Nucleus accumbens (tissue), 56 donors: ENCODE measurements around the gene MAP3K14.
"Not testable (repeated sequence)": the region's sequence is repeated elsewhere in the genome, so short reads cannot be mapped to it uniquely, and the experiment has no call there.

ENCODE experiments used
- DNase-seq, 56 donors: peaks; one replicate each; lab custom pipeline; 2025; lab: John Stamatoyannopoulos, UW

Gene MAP3K14

DNA sequence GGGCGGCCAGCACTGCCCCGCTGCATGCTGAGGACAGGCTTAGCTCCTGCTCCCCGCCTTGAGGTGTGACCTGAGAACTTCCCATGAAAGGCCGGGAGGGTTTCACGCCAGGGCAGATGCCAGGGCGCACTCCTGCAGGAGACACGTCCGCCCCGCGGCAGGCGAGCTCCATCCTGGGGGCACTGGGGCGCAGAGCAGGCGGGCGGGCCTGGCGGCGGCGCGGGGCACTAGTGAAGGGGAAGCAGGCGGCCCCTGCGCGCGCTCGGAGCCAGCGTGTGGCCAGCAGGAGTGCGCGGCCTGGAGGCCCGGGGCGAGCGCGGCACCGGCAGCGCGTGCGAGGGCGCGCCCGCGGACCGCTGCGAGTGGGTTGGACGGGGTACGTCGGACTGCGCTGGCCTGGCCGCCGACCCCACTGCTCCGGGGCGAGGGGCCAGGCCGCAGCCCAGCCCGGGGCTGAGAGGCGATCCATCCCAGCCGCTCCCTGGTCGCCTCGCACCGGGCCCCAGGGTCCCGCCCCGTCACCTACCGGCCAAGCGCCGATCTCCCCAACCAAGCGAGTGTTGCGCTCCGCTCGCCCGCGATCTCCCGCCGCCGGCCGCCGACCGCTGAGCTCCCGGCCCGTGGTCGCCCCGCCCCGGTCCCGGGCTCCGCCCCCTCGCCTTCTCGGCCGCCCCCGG is at the start of gene MAP3K14:
Gene MAP3K14 (minus strand): TSS at position 587 of the 677 bp plus-strand sequence. CDS start 26,275 bp downstream, outside the sequence.
- DNase-seq = peak in 31 of 56 donors; percentile 24 to 77 (median 62)

DNA sequence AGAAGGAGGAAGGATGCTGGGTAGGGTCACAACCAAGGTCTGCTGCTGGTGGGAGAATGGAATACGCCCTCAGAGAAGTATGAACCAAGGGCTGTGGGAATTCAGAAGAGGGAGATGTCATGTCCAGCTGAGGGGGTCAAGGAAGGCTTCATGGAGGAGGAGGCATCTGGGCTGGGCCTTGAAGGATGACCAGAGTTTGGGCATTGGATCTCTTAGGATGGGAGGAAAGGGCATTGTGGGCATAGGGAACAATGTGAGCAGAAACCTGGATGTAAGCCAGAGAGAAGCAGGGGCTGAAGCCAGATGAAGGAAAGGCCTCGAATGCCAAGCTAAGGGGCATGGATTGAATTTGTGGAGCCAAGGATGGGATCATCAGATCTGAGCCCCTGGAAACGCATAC is 49.2 kb upstream of the MAP3K14 start:
- DNase-seq = no peak

DNA sequence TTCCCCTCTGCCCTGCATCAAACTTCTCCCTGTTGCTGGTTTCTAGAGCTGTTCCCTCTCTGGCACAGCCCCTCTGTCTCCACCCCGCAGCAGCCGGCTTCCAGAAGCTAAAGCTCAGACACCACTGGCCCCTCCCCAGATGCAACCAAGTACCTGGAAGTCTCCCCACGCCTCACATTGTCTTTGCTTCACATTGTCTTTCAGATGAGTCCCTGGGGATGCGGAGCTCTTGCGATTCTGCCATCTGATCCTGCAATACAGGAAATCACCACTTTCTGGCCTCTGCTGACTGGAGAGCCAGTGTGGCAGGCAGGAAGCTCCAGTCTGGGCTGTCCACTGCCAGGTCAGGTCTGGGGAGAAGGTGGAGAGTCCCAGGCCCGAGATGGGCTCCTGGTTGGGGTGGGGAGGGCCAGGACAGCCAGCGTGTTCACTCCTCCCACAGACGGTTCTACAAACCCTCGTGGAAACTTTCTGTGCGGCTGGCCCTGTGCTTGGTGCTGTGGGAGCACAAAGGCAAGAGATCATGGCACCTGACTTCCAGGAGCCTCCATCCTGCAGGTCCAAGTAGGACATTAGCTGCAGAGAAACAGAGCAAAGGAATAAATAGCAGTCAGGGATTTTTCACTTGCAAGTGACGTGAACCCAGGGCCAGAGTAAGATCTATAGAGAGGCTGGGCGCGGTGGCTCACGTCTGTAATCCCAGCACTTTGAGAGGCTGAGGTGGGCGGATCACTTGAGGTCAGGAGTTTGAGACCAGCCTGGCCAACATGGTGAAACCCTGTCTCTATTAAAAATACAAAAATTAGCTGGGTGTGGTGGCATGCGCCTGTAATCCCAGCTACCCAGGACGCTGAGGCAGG is 47.9 kb upstream of the MAP3K14 start:
- no peak for DNase-seq

DNA sequence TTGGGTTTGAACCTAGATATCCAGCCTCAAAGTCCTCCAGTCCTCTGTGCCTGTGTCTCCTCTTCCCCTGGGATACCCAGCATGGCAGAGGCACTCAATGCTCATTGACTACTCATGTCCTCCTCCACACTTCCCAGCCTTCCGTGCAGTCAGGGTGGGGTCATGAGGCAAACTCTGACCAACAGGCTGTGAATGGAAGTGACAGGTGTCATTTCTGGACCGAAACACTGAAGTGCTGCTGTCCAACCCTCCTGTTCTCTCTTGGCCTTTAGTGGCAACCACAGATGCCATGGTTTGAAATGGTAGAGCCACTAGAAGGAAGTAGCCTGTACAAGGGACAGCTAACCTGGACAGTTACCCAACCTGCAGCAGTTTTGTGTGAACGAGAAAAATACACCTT is 46.7 kb upstream of the MAP3K14 start:
- no peak for DNase-seq

DNA sequence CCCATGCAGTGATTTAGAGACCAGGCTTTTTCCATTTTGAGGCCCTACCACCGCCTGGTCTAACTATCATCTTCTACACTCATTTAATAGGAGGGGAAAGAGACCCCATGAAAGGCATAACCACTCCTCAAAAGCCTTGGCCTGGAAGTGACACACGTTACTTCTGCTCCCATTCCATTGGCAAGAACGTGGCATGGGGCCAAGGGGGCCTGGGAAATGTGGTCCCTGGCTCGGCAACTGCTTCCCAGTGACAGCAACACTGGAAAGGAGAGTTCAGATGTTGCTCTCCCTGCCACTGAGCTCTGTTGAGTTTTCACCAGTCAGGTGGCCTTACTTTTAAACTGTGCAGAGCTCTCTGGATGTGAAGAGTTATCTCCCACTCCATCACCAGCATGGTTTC is 45.2 kb upstream of the MAP3K14 start:
- no peak for DNase-seq

DNA sequence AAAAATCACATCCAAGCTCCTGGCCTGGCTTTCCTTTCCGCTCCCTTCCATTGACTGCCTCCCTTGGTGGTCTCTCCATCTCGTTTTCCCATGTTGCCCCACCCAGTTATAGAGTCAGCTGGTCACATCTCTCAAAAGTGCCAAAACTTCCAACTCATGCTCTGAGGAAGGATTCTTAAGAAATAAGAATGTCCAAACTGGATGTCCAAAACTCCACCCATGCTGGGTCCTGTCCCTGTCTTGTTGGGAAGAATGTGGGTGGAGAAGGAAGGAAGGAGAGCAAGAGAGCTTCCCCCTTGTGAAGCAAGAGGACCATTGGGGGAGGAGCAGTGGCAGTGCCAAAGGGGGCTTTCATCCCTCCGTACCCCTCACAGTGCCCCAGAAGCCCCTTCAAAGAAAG is 44.6 kb upstream of the MAP3K14 start:
- DNase-seq = no peak

DNA sequence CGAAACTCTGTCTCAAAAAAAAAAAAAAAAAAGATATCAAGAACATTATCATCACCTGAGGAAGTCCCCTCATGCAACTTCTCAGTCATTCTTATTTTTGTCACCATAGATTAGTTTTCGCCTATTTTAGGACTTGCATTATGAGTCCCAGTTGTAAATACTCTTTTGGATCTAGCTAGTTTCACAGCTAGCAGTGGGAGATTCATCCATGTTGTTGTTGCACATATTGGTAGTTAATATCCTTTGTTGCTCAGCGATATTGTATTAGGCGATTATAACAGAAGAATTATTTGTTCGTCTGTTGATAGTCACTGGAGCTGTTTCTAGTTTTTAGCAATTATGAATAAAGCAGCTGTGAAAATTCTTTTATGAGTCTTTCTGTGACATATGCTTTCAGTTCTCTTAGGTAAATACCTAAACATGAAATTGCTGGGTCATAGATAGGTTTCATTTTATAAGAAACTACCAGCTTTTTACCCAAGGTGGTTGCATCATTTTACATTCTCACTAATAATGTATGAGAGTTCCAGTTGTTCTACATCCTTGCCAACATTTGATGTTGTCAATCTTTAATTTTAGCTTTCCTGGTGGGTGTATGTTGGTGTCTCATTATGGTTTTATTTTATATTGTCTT is 40.7 kb upstream of the MAP3K14 start:
- DNase-seq = no peak

DNA sequence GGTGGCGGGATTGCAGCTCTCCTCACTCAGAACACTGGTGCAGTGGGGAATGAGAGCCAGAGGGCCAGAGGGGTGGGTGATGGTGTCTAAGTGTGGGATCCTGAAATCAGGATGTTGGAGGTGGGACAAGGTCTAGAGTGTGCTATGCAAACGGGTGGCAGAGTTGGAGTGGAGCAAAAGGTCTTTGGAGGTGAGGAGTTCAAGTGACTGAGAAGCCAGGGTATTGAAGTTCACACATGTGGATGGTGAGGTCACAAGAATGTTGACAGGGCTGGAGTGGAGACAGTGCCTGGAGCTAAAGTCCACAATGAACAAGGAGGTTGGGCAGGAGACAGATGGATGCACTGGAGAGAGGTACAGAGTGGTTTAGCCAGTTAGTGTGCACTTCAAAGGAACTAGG is 38.3 kb upstream of the MAP3K14 start:
- DNase-seq = no peak

DNA sequence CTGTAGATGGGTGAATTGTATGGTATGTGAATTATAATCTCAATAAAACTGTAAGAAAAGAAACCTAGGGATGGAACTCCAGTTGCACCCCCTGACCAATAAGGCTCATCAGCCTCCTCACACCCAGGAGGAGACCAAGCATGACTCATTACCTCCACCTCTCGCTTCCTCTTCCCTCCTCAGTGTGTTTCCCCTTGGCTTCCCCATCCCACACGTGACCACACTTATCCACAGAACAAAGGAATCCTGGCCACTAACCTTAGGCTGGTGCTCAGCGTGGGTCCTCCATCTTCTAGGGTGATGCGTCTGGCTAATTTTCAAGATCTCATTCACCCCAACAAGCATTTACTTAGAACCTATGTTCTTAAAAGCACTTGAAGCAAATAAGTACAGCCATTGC is 36.2 kb upstream of the MAP3K14 start:
- peak in 1 of 56 donors; percentile 0 for DNase-seq

DNA sequence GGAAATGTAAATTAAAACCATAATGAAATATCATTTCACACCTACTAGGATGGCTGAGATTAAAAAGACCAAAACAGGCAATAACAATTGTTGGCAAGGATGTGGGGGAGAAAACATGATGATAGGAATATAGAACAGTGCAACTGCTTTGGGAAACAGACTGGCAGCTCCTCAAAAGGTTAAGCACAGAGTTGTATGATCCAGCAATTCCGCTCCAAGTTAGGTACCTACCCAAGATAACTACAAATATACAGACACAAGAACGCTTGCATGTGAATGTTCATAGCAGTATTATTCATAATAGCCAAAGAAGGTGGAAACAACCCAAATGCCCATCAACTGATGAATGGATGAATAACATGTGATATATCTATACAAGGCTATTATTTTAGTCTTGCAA is 35.0 kb upstream of the MAP3K14 start:
- DNase-seq = no peak

DNA sequence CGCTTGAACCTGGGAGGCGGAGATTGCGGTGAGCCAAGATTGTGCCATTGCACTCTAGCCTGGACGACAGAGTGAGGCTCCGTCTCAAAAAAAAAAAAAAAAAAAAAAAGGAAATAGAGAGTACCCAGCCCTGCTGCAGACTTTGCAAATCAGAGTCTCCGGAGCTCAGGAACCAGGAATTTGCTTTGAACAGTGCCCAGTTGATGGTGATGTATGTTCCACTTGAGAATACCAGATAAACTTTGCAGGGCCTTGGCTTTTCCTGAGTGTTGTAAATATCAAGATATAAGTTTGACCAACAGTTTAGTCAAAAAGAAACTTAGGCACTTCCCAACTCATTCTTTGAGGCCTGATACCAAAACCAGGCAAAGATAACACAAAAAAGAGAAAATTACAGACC is 30.6 kb upstream of the MAP3K14 start:
- no peak for DNase-seq

DNA sequence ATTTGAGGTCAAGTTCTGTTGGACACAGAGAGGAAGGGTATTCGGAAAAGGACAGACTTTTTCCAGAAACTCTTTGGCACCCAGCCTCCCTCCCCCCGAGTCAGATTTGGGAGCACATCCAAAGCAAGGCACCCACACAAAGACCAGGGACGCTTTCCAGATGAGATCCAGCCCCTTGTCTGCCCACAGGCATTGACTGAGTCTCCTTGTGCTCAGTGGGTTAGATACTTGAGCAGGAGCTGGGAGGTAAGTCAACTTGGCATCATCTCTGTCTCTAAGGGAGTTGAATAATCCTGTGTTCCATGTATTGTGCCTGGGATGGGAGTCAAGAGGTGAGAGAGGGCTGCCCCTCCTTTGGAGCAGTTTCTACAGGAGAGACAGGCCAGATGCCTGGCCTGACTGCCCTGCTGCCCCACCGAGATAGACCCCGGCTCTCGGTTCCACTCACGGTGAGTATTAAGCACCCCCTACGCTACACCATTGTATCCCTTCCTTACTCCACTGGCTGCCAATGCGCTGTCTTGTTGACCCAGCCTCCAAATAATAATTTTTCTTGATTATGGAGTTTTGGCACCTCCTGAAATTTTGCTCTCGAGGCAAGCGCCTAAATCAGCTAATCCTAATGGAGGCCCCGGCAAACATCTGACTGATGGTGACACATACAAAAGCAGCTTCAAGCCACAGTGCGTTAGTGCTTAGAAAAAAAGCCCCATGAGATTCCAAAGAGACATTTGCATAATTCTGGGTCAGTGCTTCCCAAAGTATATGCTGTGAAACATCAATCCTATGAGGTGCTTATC is 29.6 kb upstream of the MAP3K14 start:
- peak in 22 of 56 donors; percentile 5 to 55 (median 25) for DNase-seq

DNA sequence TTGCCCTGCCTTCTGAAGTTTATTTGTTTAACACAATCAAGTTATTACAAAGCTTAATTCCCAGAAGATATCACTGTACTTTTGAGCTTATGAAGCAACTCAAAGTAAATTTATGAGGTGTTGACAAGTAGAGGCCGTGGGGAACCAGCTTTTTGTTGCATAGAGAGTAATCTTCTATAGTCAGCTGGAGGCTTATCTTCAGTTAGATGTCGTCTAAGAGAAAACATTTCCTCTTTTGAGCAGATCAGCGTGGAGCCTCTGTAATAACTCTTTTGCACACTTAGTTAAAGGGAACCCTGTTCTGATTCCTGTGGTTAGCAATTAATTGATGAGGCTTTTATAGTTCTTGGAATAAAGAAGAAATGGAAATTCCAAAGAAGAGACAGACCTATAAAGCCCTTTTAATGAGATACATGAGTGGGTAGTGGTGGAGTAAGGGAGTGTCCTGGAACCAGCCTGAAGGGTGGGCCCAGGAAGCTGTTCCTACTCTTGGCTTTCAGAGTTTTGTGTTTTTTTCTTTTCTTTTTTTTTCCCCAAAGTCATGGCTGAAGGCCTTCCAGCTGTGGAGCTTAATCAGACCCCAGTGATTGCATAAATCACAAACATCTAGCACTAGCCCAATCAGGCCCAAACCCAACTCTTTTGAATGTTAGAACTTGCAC is 28.9 kb upstream of the MAP3K14 start:
- no peak for DNase-seq

DNA sequence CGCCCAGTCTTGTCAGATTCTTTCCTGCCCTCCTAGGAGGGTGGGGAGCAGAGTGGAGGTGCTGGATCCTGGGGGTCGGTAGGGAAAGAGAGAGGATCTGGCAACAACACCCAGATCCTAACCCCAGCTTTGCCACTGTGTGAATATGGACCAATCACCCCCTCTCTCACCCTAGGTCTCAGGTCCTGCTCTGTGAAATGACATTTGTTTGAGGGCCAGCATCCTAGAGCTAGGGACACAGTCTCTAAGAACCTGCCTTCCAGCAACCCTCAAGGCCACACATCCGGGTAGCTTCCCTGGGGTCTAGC is 28.4 kb upstream of the MAP3K14 start:
- DNase-seq = no peak

DNA sequence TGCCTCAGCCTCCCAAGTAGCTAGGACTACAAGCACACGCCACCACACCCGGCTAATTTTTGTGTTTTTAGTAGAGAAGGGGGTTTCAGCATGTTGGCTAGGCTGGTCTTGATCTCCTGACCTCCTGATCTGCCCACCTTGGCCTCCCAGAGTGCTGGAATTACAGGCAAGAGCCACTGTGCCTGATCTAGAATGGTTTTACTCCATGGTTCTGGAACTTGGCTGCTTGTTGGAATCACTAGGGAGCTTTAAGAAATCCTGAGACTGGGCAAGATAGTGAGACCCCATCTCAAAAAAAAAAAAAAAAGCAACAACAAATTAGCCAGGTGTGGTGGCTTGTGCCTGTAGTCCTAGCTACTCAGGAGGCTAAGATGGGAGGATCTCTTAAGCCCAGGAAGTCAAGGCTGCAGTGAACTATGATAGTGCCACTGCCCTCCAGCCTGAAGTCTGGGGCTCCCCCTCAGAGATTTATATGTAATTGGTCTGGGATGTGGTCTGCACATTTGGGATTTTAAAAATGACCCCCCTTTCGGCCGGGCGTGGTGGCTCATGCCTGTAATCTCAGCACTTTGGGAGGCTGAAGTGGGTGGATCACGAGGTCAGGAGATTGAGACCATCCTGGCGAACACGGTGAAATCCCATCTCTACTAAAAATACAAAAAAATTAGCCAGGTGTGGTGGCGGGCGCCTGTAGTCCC is 27.3 kb upstream of the MAP3K14 start:
- not testable (repeated sequence) for DNase-seq

DNA sequence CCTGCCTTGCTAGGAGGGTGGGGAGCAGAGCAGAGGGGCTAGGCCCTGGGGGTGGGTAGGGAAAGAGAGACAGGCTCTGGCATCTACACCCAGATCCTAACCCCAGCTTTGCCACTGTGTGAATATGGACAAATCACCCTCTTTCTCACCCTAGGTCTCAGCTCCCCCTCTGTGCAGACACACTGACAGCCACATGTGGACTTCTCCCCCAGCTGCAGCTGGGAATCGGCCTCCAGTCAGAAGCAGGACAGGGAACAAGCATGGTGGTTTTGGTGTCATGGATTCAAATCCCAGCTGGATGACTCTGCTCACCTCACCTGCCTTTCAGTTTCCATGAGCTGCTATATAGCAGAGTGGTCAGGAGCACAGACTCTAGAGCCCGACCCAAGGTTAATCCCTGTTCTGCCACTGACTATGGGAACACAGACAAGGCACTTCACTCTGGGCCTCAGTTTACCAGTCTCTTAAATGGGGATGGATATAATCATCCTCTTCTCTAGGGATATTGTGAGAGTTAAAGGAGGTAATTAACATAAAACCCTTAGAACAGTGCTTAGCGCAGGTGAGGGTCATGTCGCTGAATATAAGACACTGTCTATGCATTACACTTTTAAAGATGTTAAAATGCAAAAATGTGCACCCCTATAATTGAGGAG is 26.2 kb upstream of the MAP3K14 start:
- DNase-seq = no peak

DNA sequence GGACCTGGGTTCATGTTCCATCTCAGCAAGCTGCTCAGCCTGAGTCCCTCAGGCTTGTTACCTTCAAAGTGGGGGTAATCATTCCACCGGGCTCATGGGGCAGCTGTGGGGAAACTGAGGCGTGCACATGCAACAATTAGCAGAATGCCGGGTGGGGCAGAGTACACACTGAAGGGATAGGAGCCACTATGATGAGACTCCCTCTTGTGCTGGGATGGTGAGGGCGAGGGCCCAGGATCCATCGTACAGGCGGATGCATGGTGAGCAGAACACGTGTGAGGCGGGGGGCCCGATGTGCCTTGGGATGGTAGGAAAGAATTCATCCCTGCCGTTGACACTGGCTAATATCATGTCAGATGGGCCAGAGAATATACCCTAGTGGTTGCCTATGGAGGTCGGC is 25.5 kb upstream of the MAP3K14 start:
- no peak for DNase-seq

DNA sequence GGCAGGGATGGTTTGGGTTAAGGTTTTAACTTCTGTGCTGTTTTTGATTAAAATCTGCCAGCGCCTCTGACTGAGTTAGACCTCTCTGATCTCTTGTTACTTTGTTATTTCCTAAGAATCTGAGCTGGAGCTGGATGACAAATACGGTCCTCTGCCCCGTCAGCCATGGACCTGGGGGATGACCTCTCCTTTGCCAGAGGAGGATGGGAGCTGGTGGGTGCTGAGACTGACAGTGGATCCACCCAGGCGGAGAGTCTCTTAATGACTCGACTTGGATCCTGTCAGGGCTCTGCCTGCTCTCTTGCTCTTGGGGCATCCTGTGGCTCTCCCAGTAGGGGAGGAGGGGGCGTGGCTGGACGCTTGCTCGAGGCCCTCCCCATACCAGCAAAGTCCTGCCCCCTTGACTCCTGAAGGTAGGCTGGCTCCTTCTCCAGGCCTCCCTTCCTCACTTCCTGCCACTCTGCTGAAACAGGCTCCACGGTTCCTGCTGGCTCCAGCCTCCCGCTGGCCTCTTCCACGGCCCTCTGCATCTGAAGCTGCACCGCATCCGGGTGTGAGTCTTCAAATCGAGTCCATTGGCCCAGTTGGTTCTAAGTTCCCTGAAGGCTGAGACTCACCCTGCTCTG is 24.8 kb upstream of the MAP3K14 start:
- DNase-seq = no peak
